H9 (cell line): Measurements from ENCODE around the gene ANKRD62. TPM values are rescaled to one million over a fixed set of nuclear protein-coding genes. Genes with fewer than 3 reads are reported as not detected.

ENCODE experiments used
- DNase-seq: peaks from one replicate; pipeline ENCODE4 v3.0.0-alpha.2; 2017
- H2AFZ ChIP-seq: one replicate; pipeline ENCODE4 v1.6.1; 2013; ENCODE audit warnings: mild to moderate bottlenecking, low read length, control low read depth, moderate library complexity
- H2AK5ac ChIP-seq: 2 replicates; pipeline ENCODE4 v1.6.1; 2013; ENCODE audit warnings: low read length, control low read depth, mixed read lengths; ENCODE audit not compliant: insufficient read length
- H2BK120ac ChIP-seq: one replicate; pipeline ENCODE4 v1.6.1; 2013; ENCODE audit warnings: low read depth, mild to moderate bottlenecking, low read length, control low read depth, inconsistent platforms; ENCODE audit not compliant: poor library complexity, severe bottlenecking
- H2BK12ac ChIP-seq: 2 replicates; pipeline ENCODE4 v1.6.1; 2013; ENCODE audit warnings: low read length, control low read depth, mixed read lengths, low read depth; ENCODE audit not compliant: insufficient read length
- H2BK15ac ChIP-seq: 2 replicates; pipeline ENCODE4 v1.6.1; 2013; ENCODE audit warnings: low read depth, low read length, control low read depth
- H2BK20ac ChIP-seq: one replicate; pipeline ENCODE4 v1.6.1; 2013; ENCODE audit warnings: low read depth, mild to moderate bottlenecking, low read length, control low read depth, inconsistent platforms; ENCODE audit not compliant: poor library complexity, severe bottlenecking
- H2BK5ac ChIP-seq: 2 replicates; pipeline ENCODE4 v1.6.1; 2013; ENCODE audit warnings: low read length, control low read depth, mixed read lengths; ENCODE audit not compliant: insufficient read length
- H3K14ac ChIP-seq: 2 replicates; pipeline ENCODE4 v1.6.1; 2013; ENCODE audit warnings: low read length, control low read depth; ENCODE audit not compliant: insufficient read depth
- H3K18ac ChIP-seq: 2 replicates; pipeline ENCODE4 v1.6.1; 2013; ENCODE audit warnings: low read depth, mild to moderate bottlenecking, mixed read lengths, low read length, control low read depth; ENCODE audit not compliant: insufficient read length
- H3K23ac ChIP-seq: 2 replicates; pipeline ENCODE4 v1.6.1; 2013; ENCODE audit warnings: low read length, control low read depth, mixed read lengths, low read depth; ENCODE audit not compliant: insufficient read length
- H3K23me2 ChIP-seq: 2 replicates; pipeline ENCODE4 v1.6.1; 2013; ENCODE audit warnings: low read depth, mild to moderate bottlenecking, mixed read lengths, low read length, control low read depth; ENCODE audit not compliant: insufficient read length, poor library complexity, severe bottlenecking
- H3K27ac ChIP-seq: 2 replicates; pipeline ENCODE4 v1.5.1; 2013; ENCODE audit warnings: low read length, control low read depth, mixed read lengths, low read depth; ENCODE audit not compliant: insufficient read length
- H3K27me3 ChIP-seq: 2 replicates; pipeline ENCODE4 v1.6.1; 2013; ENCODE audit warnings: low read length, control low read depth, inconsistent platforms; ENCODE audit not compliant: insufficient read depth
- H3K4ac ChIP-seq: 2 replicates; pipeline ENCODE4 v1.6.1; 2013; ENCODE audit warnings: low read depth, mild to moderate bottlenecking, control low read depth, inconsistent platforms, low read length, moderate library complexity
- H3K4me1 ChIP-seq: 2 replicates; pipeline ENCODE4 v1.6.1; 2013; ENCODE audit warnings: low read length, control low read depth, inconsistent platforms; ENCODE audit not compliant: insufficient read depth
- H3K4me2 ChIP-seq: 2 replicates; pipeline ENCODE4 v1.6.1; 2013; ENCODE audit warnings: low read length, control low read depth, mixed read lengths; ENCODE audit not compliant: insufficient read length, insufficient read depth
- H3K56ac ChIP-seq: 2 replicates; pipeline ENCODE4 v1.6.1; 2013; ENCODE audit warnings: low read depth, mild to moderate bottlenecking, mixed read lengths, low read length, control low read depth; ENCODE audit not compliant: insufficient read length
- H3K79me1 ChIP-seq: 2 replicates; pipeline ENCODE4 v1.6.1; 2013; ENCODE audit warnings: low read depth, mild to moderate bottlenecking, moderate library complexity, low read length, control low read depth, inconsistent platforms; ENCODE audit not compliant: insufficient read depth, poor library complexity, severe bottlenecking
- H3K79me2 ChIP-seq: 2 replicates; pipeline ENCODE4 v1.6.1; 2013; ENCODE audit warnings: low read length, control low read depth, inconsistent platforms; ENCODE audit not compliant: insufficient read depth
- H3K9ac ChIP-seq: 2 replicates; pipeline ENCODE4 v1.6.1; 2013; ENCODE audit warnings: low read length, control low read depth, mixed read lengths; ENCODE audit not compliant: insufficient read length; ENCODE audit errors: extremely low read depth
- H3K9me3 ChIP-seq: one replicate; pipeline ENCODE4 v1.6.1; 2013; ENCODE audit warnings: low read depth, low read length, inconsistent platforms; ENCODE audit not compliant: control insufficient read depth
- H3T11ph ChIP-seq: one replicate; pipeline ENCODE4 v1.6.1; 2013; ENCODE audit warnings: mild to moderate bottlenecking, low read length, control low read depth, inconsistent platforms
- H4K20me1 ChIP-seq: one replicate; pipeline ENCODE4 v1.6.1; 2013; ENCODE audit not compliant: control insufficient read depth, insufficient read length, insufficient read depth
- H4K5ac ChIP-seq: 2 replicates; pipeline ENCODE4 v1.6.1; 2013; ENCODE audit warnings: low read depth, mild to moderate bottlenecking, mixed read lengths, low read length, control low read depth; ENCODE audit not compliant: insufficient read length
- H4K8ac ChIP-seq: replicated peaks from 2 replicates; pipeline ENCODE4 v1.6.1; 2013; ENCODE audit warnings: low read length, control low read depth, mixed read lengths, low read depth; ENCODE audit not compliant: insufficient read length
- H4K91ac ChIP-seq: 2 replicates; pipeline ENCODE4 v1.6.1; 2013; ENCODE audit warnings: low read depth, mild to moderate bottlenecking, moderate library complexity, mixed read lengths, low read length, control low read depth; ENCODE audit not compliant: insufficient read length
- H3K27ac Mint-ChIP-seq, 3 experiments: 2 replicates in 2 of 3; 3 replicates in 1 of 3; pipeline ENCODE4 v1.8.0; 2020 to 2021; ENCODE audit warnings: mixed read lengths in 3 of 3, mild to moderate bottlenecking in 1 of 3, moderate library complexity in 1 of 3
- H3K27me3 Mint-ChIP-seq: 2 replicates; pipeline ENCODE4 v1.8.0; 2021; ENCODE audit warnings: low read depth, mild to moderate bottlenecking, moderate library complexity, mixed read lengths
- H3K36me3 Mint-ChIP-seq, 3 experiments: 2 replicates in 2 of 3; 3 replicates in 1 of 3; pipeline ENCODE4 v1.8.0; 2020 to 2021; ENCODE audit warnings: low read depth in 3 of 3, mixed read lengths in 3 of 3; ENCODE audit not compliant: insufficient read depth in 1 of 3
- H3K4me1 Mint-ChIP-seq, 2 experiments: 2 replicates each; pipeline ENCODE4 v1.8.0; 2020; ENCODE audit warnings: mixed read lengths in 2 of 2
- H3K4me3 Mint-ChIP-seq, 2 experiments: 2 replicates in 1 of 2; 3 replicates in 1 of 2; pipeline ENCODE4 v1.8.0; 2020 to 2021; ENCODE audit warnings: mild to moderate bottlenecking in 2 of 2, mixed read lengths in 2 of 2, moderate library complexity in 1 of 2
- H3K9me3 Mint-ChIP-seq, 2 experiments: 2 replicates in 1 of 2; 3 replicates in 1 of 2; pipeline ENCODE4 v1.8.0; 2020; ENCODE audit warnings: mild to moderate bottlenecking in 2 of 2, mixed read lengths in 2 of 2, moderate library complexity in 1 of 2
- WGBS: extraction: QIAGEN DNeasy Blood & Tissue Kit; methylation state at CpG from one replicate; pipeline ENCODE4 v1.1.7; 2013; ENCODE audit warnings: missing lambda C conversion rate, low lambda C conversion rate, mixed read lengths; ENCODE audit not compliant: insufficient read length; ENCODE audit errors: extremely low coverage; 5-methylcytosine and 5-hydroxymethylcytosine counted together
- total RNA-seq: library from RNA; stranded (reverse); gene quantifications from 2 replicates; pipeline ENCODE4 v1.2.1, GENCODE V29; 2021
- TF ChIP-seq, protein P1 (sequence below): fragments of 200-600 bp; sonication (generic); conservative IDR thresholded peaks from 3 replicates; pipeline ENCODE4 v1.8.0; 2021; ENCODE audit warnings: antibody characterized with exemption, mild to moderate bottlenecking

Gene ANKRD62
- total RNA-seq, 1 experiment from 2014 or later: not detected

- Histone ChIP-seq H3K56ac (no peak overlapping the region), H3K9ac (no peak overlapping the region), H4K20me1 (no peaks in the 10 kb centered on the region), H3K27me3 (no peaks in the 10 kb centered on the region), H3K14ac (no peak overlapping the region), H3K79me2 (no peaks in the 10 kb centered on the region), H2BK12ac (no peak overlapping the region), H3K4me1 (no peaks in the 10 kb centered on the region), H3K23me2 (no peaks in the 10 kb centered on the region), H3K23ac (no peak overlapping the region), H3K4ac (no peak overlapping the region), H2BK15ac (no peak overlapping the region), H4K8ac (no peak overlapping the region), H3K4me2 (no peak overlapping the region), H2BK120ac (no peak overlapping the region), H3K9me3 (no peaks in the 10 kb centered on the region), H4K5ac (no peak overlapping the region), H3K79me1 (no peaks in the 10 kb centered on the region), H3K18ac (no peak overlapping the region), H2BK5ac (no peak overlapping the region), H2AK5ac (no peak overlapping the region), H2BK20ac (no peak overlapping the region), H3K27ac (no peak overlapping the region), H4K91ac (no peak overlapping the region), H3T11ph (no peak overlapping the region), H2AFZ (no peak overlapping the region)
- peaks cover 0 to 5% (median 3%) of the 10 kb centered on the region in 3 experiments; a peak in 3 of 7 replicates for H3K36me3 Mint-ChIP-seq
- peaks cover 13% of the 10 kb centered on the region for H3K27me3 Mint-ChIP-seq
- peaks cover 14 to 19% of the 10 kb centered on the region in 2 experiments; a peak in 4 of 5 replicates for H3K9me3 Mint-ChIP-seq
- no peaks in the 10 kb centered on the region for H3K4me1 Mint-ChIP-seq
- TF ChIP-seq, protein P1, sequence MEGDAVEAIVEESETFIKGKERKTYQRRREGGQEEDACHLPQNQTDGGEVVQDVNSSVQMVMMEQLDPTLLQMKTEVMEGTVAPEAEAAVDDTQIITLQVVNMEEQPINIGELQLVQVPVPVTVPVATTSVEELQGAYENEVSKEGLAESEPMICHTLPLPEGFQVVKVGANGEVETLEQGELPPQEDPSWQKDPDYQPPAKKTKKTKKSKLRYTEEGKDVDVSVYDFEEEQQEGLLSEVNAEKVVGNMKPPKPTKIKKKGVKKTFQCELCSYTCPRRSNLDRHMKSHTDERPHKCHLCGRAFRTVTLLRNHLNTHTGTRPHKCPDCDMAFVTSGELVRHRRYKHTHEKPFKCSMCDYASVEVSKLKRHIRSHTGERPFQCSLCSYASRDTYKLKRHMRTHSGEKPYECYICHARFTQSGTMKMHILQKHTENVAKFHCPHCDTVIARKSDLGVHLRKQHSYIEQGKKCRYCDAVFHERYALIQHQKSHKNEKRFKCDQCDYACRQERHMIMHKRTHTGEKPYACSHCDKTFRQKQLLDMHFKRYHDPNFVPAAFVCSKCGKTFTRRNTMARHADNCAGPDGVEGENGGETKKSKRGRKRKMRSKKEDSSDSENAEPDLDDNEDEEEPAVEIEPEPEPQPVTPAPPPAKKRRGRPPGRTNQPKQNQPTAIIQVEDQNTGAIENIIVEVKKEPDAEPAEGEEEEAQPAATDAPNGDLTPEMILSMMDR: no peak
- H3K27ac Mint-ChIP-seq: no peak overlapping the region
- no CpG with 5 or more reads among the region's 9 CpGs for WGBS
- no peak overlapping the region for H3K4me3 Mint-ChIP-seq
- DNase-seq: no peak
Measured at GRCh38 chr18:12091538-12092141, 2.0 kb upstream of the ANKRD62 start.
